ENCODE measurements around the gene CMTM6. TPM values are rescaled to one million over a fixed set of nuclear protein-coding genes. Genes with fewer than 3 reads are reported as not detected.

The CMTM6 gene
- total RNA-seq = 10 to 100 TPM; 63.4 to 97.4 TPM
- 10 to 100 TPM; 27.1 to 81.0 TPM for polyA plus RNA-seq
- long read RNA-seq, donor 1, transcript CMTM6-201 (4 exons, 3,863 nt) = major isoform, 51 of 52 reads
- long read RNA-seq, donor 1, partial matches to known transcripts = 0 of 52 reads
- long read RNA-seq, donor 1, other reads (novel, unspliced or antisense) = 0 of 52 reads
- long read RNA-seq, donor 2, transcript CMTM6-201 (4 exons, 3,863 nt) = major isoform, 17 of 18 reads
- long read RNA-seq, donor 2, partial matches to known transcripts = 0 of 18 reads
- long read RNA-seq, donor 2, other reads (novel, unspliced or antisense) = 0 of 18 reads
- long read RNA-seq, donor 3, transcript CMTM6-201 (4 exons, 3,863 nt) = major isoform, 24 of 26 reads
- long read RNA-seq, donor 3, partial matches to known transcripts = 0 of 26 reads
- long read RNA-seq, donor 3, other reads (novel, unspliced or antisense) = 0 of 26 reads
- long read RNA-seq, donor 4, transcript CMTM6-201 (4 exons, 3,863 nt) = major isoform, 15 of 17 reads
- long read RNA-seq, donor 4, partial matches to known transcripts = 0 of 17 reads
- long read RNA-seq, donor 4, other reads (novel, unspliced or antisense) = 0 of 17 reads
- long read RNA-seq, donor 5, transcript CMTM6-201 (4 exons, 3,863 nt) = major isoform, 45 of 45 reads
- long read RNA-seq, donor 5, partial matches to known transcripts = 0 of 45 reads
- long read RNA-seq, donor 5, other reads (novel, unspliced or antisense) = 0 of 45 reads

- Histone ChIP-seq H3K9me3 (ENCODE audit: control insufficient read depth in 4 of 4, insufficient read depth in 3 of 4, low read length in 3 of 4) (no peaks in the 10 kb centered on the region), H3K27me3 (ENCODE audit: control insufficient read depth in 3 of 3, insufficient read depth in 3 of 3, low read length in 2 of 3) (no peaks in the 10 kb centered on the region), H3K4me1 (ENCODE audit: control insufficient read depth in 5 of 5, insufficient read depth in 5 of 5, low read length in 5 of 5) (peaks cover 0 to 11% (median 6%) of the 10 kb centered on the region in 5 donors), H3K27ac (ENCODE audit: low read depth in 1 of 2, low read length in 1 of 2) (peak within 1 kb of the TSS; percentile 99 to 100), H3K4me3 (peak within 1 kb of the TSS; percentile 95), H3K9ac (ENCODE audit: insufficient read depth in 1 of 2, low read length in 2 of 2) (peak within 1 kb of the TSS; percentile 52 to 99), H3K36me3 (ENCODE audit: control insufficient read depth in 4 of 4, insufficient read depth in 4 of 4, low read length in 4 of 4) (no peaks in the 10 kb centered on the region)
- DNase-seq = peak; percentile 91 to 93 (median 91)
- ATAC-seq (ENCODE audit: insufficient read depth, low FRiP score) = peak; percentile 93
- no peak for TF ChIP-seq CTCF (IDR thresholded peaks at IDR 0.05; ENCODE audit: control extremely low read depth, extremely low read depth)
- 0% methylated on average over 60 to 61 of the region's 61 CpGs for WGBS, 2 donors
Observed at GRCh38 chr3:32502118-32502945, at the start of gene CMTM6. TSS of gene CMTM6 (minus strand) at chr3:32502852. CDS start at chr3:32502745, 107 bp downstream.

- DNase-seq (no peak), ATAC-seq (ENCODE audit: insufficient read depth, low FRiP score) (no peak)
- TF ChIP-seq CTCF (IDR thresholded peaks at IDR 0.05; ENCODE audit: control extremely low read depth, extremely low read depth) = no peak
- no peak overlapping the region for H3K9ac ChIP-seq (ENCODE audit: insufficient read depth in 1 of 2, low read length in 2 of 2)
- H3K4me3 ChIP-seq = no peak overlapping the region
- H3K36me3 ChIP-seq (ENCODE audit: control insufficient read depth in 4 of 4, insufficient read depth in 4 of 4, low read length in 4 of 4) = peaks cover 0 to 2% (median 0%) of the 10 kb centered on the region in 4 donors
- H3K27me3 ChIP-seq (ENCODE audit: control insufficient read depth in 3 of 3, insufficient read depth in 3 of 3, low read length in 2 of 3) = no peaks in the 10 kb centered on the region
- peaks cover 1 to 13% (median 5%) of the 10 kb centered on the region in 5 donors for H3K4me1 ChIP-seq (ENCODE audit: control insufficient read depth in 5 of 5, insufficient read depth in 5 of 5, low read length in 5 of 5)
- WGBS, 2 donors = 100% methylated on average over 1 of the region's 1 CpG
- no peak overlapping the region for H3K27ac ChIP-seq (ENCODE audit: low read depth in 1 of 2, low read length in 1 of 2)
- no peaks in the 10 kb centered on the region for H3K9me3 ChIP-seq (ENCODE audit: control insufficient read depth in 4 of 4, insufficient read depth in 3 of 4, low read length in 3 of 4)
Observed at GRCh38 chr3:32552013-32552412, 49.4 kb upstream of the CMTM6 start.

GRCh38 chr3:32551496-32551895, 48.8 kb upstream of the CMTM6 start:
- no peak for TF ChIP-seq CTCF (IDR thresholded peaks at IDR 0.05; ENCODE audit: control extremely low read depth, extremely low read depth)
- Histone ChIP-seq H3K4me3 (no peak overlapping the region), H3K27ac (ENCODE audit: low read depth in 1 of 2, low read length in 1 of 2) (no peak overlapping the region), H3K27me3 (ENCODE audit: control insufficient read depth in 3 of 3, insufficient read depth in 3 of 3, low read length in 2 of 3) (no peaks in the 10 kb centered on the region), H3K36me3 (ENCODE audit: control insufficient read depth in 4 of 4, insufficient read depth in 4 of 4, low read length in 4 of 4) (peaks cover 0 to 1% (median 0%) of the 10 kb centered on the region in 4 donors), H3K4me1 (ENCODE audit: control insufficient read depth in 5 of 5, insufficient read depth in 5 of 5, low read length in 5 of 5) (peaks cover 1 to 13% (median 5%) of the 10 kb centered on the region in 5 donors), H3K9ac (ENCODE audit: insufficient read depth in 1 of 2, low read length in 2 of 2) (no peak overlapping the region), H3K9me3 (ENCODE audit: control insufficient read depth in 4 of 4, insufficient read depth in 3 of 4, low read length in 3 of 4) (no peaks in the 10 kb centered on the region)
- DNase-seq = no peak
- no peak for ATAC-seq (ENCODE audit: insufficient read depth, low FRiP score)
